Stimulated activated naive CD4-positive, alpha-beta T cell treated with Interleukin-2 at 50 U/mL for 16 hours (primary cell): Measurements from ENCODE around the gene TP53TG3F.
"Not testable (repeated sequence)": the region's sequence is repeated elsewhere in the genome, so short reads cannot be mapped to it uniquely, and the experiment has no call there.

ENCODE experiments used
- DNase-seq: peaks from one replicate; lab custom pipeline; 2025; lab: John Stamatoyannopoulos, UW

Gene TP53TG3F, protein sequence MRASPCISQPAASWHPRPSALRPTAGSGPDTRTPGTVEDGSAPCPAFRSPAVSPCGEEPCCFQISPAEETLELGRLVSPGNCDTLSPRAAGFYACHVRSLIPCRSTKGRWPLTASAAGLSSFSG

DNA sequence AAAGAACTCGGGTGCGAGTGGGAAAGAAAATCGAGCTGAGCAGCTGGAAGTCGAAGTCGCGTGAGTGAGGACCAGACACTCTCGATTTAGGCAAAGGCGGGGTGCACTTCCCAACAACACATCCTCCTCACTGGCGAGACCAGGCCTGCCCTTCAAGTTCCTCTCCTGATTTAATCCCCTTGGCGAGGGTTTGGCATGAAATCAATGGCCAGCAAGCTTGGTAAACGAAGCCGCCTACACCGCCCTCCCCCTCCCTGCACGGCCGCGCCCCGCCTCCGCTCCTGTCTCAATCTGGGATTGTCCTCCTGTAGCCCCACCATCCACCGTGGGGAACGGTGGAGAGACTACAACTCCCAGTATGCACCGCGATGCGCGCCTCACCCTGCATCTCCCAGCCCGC lies at the start of gene TP53TG3F:
Gene TP53TG3F, plus strand, starts transcription at position 301 of the 400 bp plus-strand sequence. Its CDS starts 68 bp downstream, at position 369.
- not testable (repeated sequence) for DNase-seq

DNA sequence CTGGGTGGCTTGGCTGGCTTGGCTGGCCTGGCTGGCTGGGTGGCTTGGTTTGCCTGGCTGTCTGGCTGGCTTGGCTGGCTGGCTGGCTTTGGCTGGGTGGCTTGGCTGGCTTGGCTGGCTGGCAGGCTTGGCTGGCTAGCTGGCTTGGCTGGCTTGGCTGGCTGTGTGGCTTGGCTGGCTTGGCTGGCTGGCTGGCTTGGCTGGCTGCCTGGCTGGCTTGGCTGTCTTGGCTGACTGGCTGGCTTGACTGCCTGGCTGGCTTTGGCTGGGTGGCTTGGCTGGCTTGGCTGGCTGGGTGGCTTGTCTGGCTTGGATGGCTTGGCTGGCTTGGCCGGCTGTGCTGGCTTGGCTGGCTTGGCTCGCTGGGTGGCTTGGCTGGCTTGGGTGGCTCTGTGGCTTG lies 32.2 kb downstream of the TP53TG3F start:
- not testable (repeated sequence) for DNase-seq

DNA sequence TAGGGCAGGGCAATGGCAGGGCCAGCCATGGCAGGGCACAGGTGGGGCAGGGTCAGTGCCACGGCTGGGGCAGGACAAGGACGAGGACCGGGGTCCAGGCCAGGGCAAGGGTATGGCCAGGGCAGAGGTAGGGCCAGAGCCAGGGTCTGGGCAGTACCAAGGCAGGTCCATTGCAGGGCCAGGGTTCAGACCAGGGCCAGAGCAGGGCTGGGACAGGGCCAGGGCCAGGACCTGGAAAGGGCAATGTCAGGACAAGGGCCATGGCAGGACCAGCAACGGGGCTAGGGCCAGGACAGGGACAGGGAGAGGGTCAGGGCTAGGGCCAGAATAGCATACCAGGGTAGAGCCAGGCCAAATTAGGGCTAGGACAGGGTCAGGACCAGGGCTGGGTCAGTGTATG lies 47.8 kb downstream of the TP53TG3F start:
- not testable (repeated sequence) for DNase-seq

DNA sequence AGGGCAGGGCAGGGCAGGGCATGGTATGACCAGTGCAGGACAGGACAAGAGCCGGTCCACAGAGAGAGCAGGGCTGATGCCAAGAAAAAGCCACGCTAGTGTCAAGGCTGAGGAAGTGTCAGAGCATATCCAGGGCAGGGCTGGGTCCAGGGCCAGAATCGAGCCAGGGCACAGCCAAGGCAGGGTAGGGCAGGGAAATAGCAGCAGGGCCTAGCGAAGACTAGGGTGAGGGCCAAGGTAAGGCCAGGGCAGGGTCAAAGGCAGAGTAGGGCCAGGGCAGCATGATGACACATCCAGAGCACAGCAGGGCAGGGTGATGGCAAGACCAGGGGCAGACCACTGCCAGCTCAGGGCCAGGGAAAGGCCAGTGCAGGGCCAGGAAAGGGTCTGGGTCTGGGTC lies 49.7 kb downstream of the TP53TG3F start:
- not testable (repeated sequence) for DNase-seq

DNA sequence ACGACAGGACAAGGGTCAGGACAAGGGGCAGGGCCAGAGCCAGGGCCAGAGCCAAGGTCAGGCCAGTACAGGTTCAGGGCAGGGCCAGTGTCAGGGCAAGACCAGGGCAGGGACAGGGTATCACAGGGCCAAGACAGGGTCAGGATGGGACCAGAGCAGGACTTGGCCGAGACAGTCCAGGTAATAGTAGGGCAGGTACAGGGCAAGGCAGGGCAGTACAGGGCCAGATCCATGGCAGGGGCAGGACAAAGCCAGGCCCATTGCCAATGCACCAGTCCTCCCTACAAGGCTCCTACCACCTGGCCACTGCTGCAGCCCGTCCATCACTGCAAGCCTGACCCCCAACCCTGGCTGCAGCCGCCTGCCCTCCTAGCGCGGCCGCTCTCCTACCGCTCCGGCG lies 50.5 kb downstream of the TP53TG3F start:
- not testable (repeated sequence) for DNase-seq
